PC-3 (cell line): Measurements from ENCODE around the gene PRDM11. TPM values are rescaled to one million over a fixed set of nuclear protein-coding genes. Genes with fewer than 3 reads are reported as not detected.

Experiments used
- ATAC-seq: fragments of 200-7000 bp; cut with Tn5 transposase; 2 replicates; pipeline ENCODE4 v1.9.1; 2020; ENCODE audit warnings: mild to moderate bottlenecking, moderate library complexity
- BruUV-seq: library from RNA; stranded (reverse); fragments of 400-500 nt; replicated peaks from 2 replicates; lab custom pipeline; 2021; lab: Mats Ljungman, UMichigan
- CTCF ChIA-PET: fragments of 300-600 bp; sonication (Branson Sonifier 250); formaldehyde crosslinking; loops from one replicate; lab custom pipeline; 2022; ENCODE audit warnings: antibody characterized with exemption; lab: Charles Lee
- POLR2A ChIA-PET: fragments of 300-600 bp; sonication (Branson Sonifier 250); formaldehyde crosslinking; loops from one replicate; lab custom pipeline; 2022; ENCODE audit warnings: antibody characterized with exemption; ENCODE audit not compliant: unreplicated experiment; lab: Charles Lee
- DNase-seq: peaks from one replicate; pipeline ENCODE4 v3.0.0-alpha.2; 2015
- H2AFZ ChIP-seq: fragments of 300-600 bp; sonication (generic); 2 replicates; pipeline ENCODE4 v1.6.0; 2016; ENCODE audit warnings: antibody characterized with exemption, low read length
- H3F3A ChIP-seq: fragments of 300-600 bp; sonication (generic); one replicate; pipeline ENCODE4 v1.6.0; 2017; ENCODE audit warnings: antibody characterized with exemption, low read length, control low read depth, mild to moderate bottlenecking; ENCODE audit not compliant: unreplicated experiment
- H3K27ac ChIP-seq: fragments of 300-600 bp; sonication (generic); 2 replicates; pipeline ENCODE4 v1.5.1; 2016; ENCODE audit warnings: mild to moderate bottlenecking, low read length
- H3K27me3 ChIP-seq: fragments of 300-600 bp; sonication (generic); 2 replicates; pipeline ENCODE4 v1.6.1; 2016; ENCODE audit warnings: low read length, mixed read lengths
- H3K36me3 ChIP-seq: fragments of 300-600 bp; sonication (generic); 2 replicates; pipeline ENCODE4 v1.6.1; 2016; ENCODE audit warnings: low read depth, mixed run types, low read length, mixed read lengths
- H3K4me1 ChIP-seq: fragments of 300-600 bp; sonication (generic); 2 replicates; pipeline ENCODE4 v1.5.1; 2016; ENCODE audit warnings: low read length; ENCODE audit not compliant: insufficient read depth
- H3K4me2 ChIP-seq: fragments of 300-600 bp; sonication (generic); 2 replicates; pipeline ENCODE4 v1.6.0; 2016; ENCODE audit warnings: low read length
- H3K4me3 ChIP-seq: fragments of 300-600 bp; sonication (generic); 2 replicates; pipeline ENCODE4 v1.5.1; 2016; ENCODE audit warnings: mild to moderate bottlenecking, low read length, mixed read lengths
- H3K79me2 ChIP-seq: fragments of 300-600 bp; sonication (generic); 2 replicates; pipeline ENCODE4 v1.6.1; 2017; ENCODE audit warnings: low read length, mixed read lengths
- H3K9ac ChIP-seq: fragments of 300-600 bp; sonication (generic); 2 replicates; pipeline ENCODE4 v1.6.0; 2016; ENCODE audit warnings: mild to moderate bottlenecking, low read length
- H3K9me2 ChIP-seq: fragments of 300-600 bp; sonication (generic); replicated peaks from 2 replicates; pipeline ENCODE4 v1.6.1; 2016; ENCODE audit warnings: mixed run types, low read length, mixed read lengths
- H3K9me3 ChIP-seq: fragments of 300-600 bp; sonication (generic); 2 replicates; pipeline ENCODE4 v1.6.1; 2016; ENCODE audit warnings: low read length, mixed read lengths
- H4K20me1 ChIP-seq: fragments of 300-600 bp; sonication (generic); 2 replicates; pipeline ENCODE4 v1.6.1; 2016; ENCODE audit warnings: low read length, mixed read lengths
- CTCF ChIP-seq: fragments of 300-600 bp; sonication (generic); conservative IDR thresholded peaks from 2 replicates; pipeline ENCODE4 v1.5.1; 2017; ENCODE audit warnings: antibody characterized with exemption, low read depth, mild to moderate bottlenecking, low read length
- EZH2 ChIP-seq: fragments of 300-600 bp; sonication (generic); IDR thresholded peaks from one replicate; pipeline ENCODE4 v1.6.1; 2017; ENCODE audit warnings: antibody characterized with exemption, mild to moderate bottlenecking, low read length; ENCODE audit not compliant: unreplicated experiment
- EZH2phosphoT487 ChIP-seq: fragments of 300-600 bp; sonication (generic); IDR thresholded peaks from 2 replicates; pipeline ENCODE4 v1.6.1; 2018; ENCODE audit warnings: mild to moderate bottlenecking, antibody characterized with exemption, low read length, borderline replicate concordance
- intact Hi-C: fragments of 100-400 bp; cut with micrococcal nuclease; formaldehyde crosslinking; loops from 2 replicates; pipeline ENCODE4 v1.9.0; 2023
- total RNA-seq: library from RNA; depleted of rRNA; stranded (reverse); fragments of >200 nt; gene quantifications from 2 replicates; pipeline ENCODE4 v1.2.3, GENCODE V29; 2014

PRDM11 gene
- total RNA-seq, 1 experiment from 2014 or later: 5.0 TPM

- Histone ChIP-seq H3K27ac (no peak overlapping the region), H3K4me2 (no peak overlapping the region), H3K36me3 (no peaks in the 10 kb centered on the region), H3K4me1 (no peaks in the 10 kb centered on the region), H3F3A (no peaks in the 10 kb centered on the region), H2AFZ (no peak overlapping the region), H3K27me3 (no peaks in the 10 kb centered on the region), H3K9me3 (no peaks in the 10 kb centered on the region), H3K4me3 (no peak overlapping the region), H3K79me2 (no peaks in the 10 kb centered on the region), H3K9ac (no peak overlapping the region), H4K20me1 (no peaks in the 10 kb centered on the region), H3K9me2 (no peaks in the 10 kb centered on the region)
- POLR2A ChIA-PET: no interaction called here
- CTCF ChIA-PET: no interaction called here
- TF ChIP-seq CTCF: no peak
- no peak for TF ChIP-seq EZH2
- no peak for TF ChIP-seq EZH2phosphoT487
- DNase-seq (no peak), ATAC-seq (no peak)
- BruUV-seq: no TSS peak
- intact Hi-C loops: no loop called here
These were observed 18.9 kb downstream of the PRDM11 start for GRCh38 chr11:45165386-45165785.

- Histone ChIP-seq H4K20me1 (no peaks in the 10 kb centered on the region), H3K36me3 (no peaks in the 10 kb centered on the region), H3K27ac (no peak overlapping the region), H3K4me3 (no peak overlapping the region), H3K4me2 (no peak overlapping the region), H3K27me3 (no peaks in the 10 kb centered on the region), H3F3A (no peaks in the 10 kb centered on the region), H3K9ac (no peak overlapping the region), H3K9me2 (no peaks in the 10 kb centered on the region), H3K79me2 (no peaks in the 10 kb centered on the region), H2AFZ (no peak overlapping the region), H3K4me1 (no peaks in the 10 kb centered on the region), H3K9me3 (no peaks in the 10 kb centered on the region)
- DNase-seq (no peak), ATAC-seq (no peak)
- POLR2A ChIA-PET: no interaction called here
- TF ChIP-seq EZH2 (no peak), EZH2phosphoT487 (no peak), CTCF (no peak)
- CTCF ChIA-PET: no interaction called here
- intact Hi-C loops: no loop called here
- BruUV-seq: no TSS peak
These were observed 19.6 kb downstream of the PRDM11 start for GRCh38 chr11:45165806-45166603.

GRCh38 chr11:45166604-45166897 is 20.1 kb downstream of the PRDM11 start:
- ChIA-PET POLR2A (no interaction called here), CTCF (no interaction called here)
- no peaks in the 10 kb centered on the region for H3K27me3 ChIP-seq
- H3K36me3 ChIP-seq: no peaks in the 10 kb centered on the region
- no peaks in the 10 kb centered on the region for H3F3A ChIP-seq
- no peak for DNase-seq
- no peaks in the 10 kb centered on the region for H4K20me1 ChIP-seq
- H3K4me2 ChIP-seq: no peak overlapping the region
- no peak overlapping the region for H3K4me3 ChIP-seq
- no peaks in the 10 kb centered on the region for H3K9me3 ChIP-seq
- no peaks in the 10 kb centered on the region for H3K79me2 ChIP-seq
- TF ChIP-seq EZH2phosphoT487: no peak
- TF ChIP-seq EZH2: no peak
- no peak for TF ChIP-seq CTCF
- no peaks in the 10 kb centered on the region for H3K9me2 ChIP-seq
- H3K4me1 ChIP-seq: no peaks in the 10 kb centered on the region
- H3K9ac ChIP-seq: no peak overlapping the region
- no TSS peak for BruUV-seq
- ATAC-seq: no peak
- no peak overlapping the region for H3K27ac ChIP-seq
- intact Hi-C loops: no loop called here
- no peak overlapping the region for H2AFZ ChIP-seq
